Memory B cell (primary cell): Measurements from ENCODE around the gene KLHL42.

ENCODE experiments used
- ATAC-seq: fragments of 150-1000 bp; cut with Tn5 transposase; 2 replicates; pipeline ENCODE4 v1.10.0; 2021; ENCODE audit warnings: low read depth, mild to moderate bottlenecking, moderate library complexity
- DNase-seq, 2 donors: peaks; one replicate each; pipeline ENCODE4 v3.0.0; 2022; ENCODE audit warnings: low spot score in 2 of 2
- H3K27ac Mint-ChIP-seq: one replicate; pipeline ENCODE4 v1.8.0; 2022; ENCODE audit warnings: mild to moderate bottlenecking, moderate library complexity, mixed read lengths
- H3K27me3 Mint-ChIP-seq: one replicate; pipeline ENCODE4 v1.8.0; 2022; ENCODE audit warnings: mixed read lengths
- H3K36me3 Mint-ChIP-seq: one replicate; pipeline ENCODE4 v1.8.0; 2022; ENCODE audit warnings: mild to moderate bottlenecking, mixed read lengths
- H3K4me1 Mint-ChIP-seq: one replicate; pipeline ENCODE4 v1.8.0; 2022; ENCODE audit warnings: mixed read lengths
- H3K4me3 Mint-ChIP-seq: one replicate; pipeline ENCODE4 v1.8.0; 2022; ENCODE audit warnings: mild to moderate bottlenecking, moderate library complexity, mixed read lengths
- H3K9me3 Mint-ChIP-seq: one replicate; pipeline ENCODE4 v1.8.0; 2022; ENCODE audit warnings: mixed read lengths

Gene KLHL42

DNA sequence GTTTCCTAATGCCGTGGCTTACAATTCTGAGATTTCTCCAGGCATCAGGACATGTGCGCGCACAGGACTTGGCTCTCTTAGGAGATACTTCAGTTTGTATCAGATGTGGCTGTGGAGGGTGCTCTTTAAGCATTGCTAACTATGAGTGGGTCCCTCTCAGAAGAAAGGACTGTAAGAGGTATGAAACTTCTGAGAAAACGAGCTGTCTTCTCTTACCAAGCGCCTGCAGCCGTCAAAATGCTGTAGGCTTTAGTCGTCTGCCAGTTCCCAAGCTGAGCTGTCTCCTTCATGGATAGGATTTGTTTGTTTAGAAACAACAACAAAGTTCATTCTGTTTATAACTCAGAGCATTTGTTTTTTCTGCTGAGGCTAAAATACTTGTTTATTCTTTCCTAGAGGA lies 16.1 kb downstream of the KLHL42 start:
- H3K27me3 Mint-ChIP-seq: no peaks in the 10 kb centered on the region
- no peak overlapping the region for H3K4me3 Mint-ChIP-seq
- DNase-seq (no peak), ATAC-seq (no peak)
- H3K9me3 Mint-ChIP-seq: no peaks in the 10 kb centered on the region
- H3K27ac Mint-ChIP-seq: no peak overlapping the region
- no peaks in the 10 kb centered on the region for H3K4me1 Mint-ChIP-seq
- peaks cover 39% of the 10 kb centered on the region for H3K36me3 Mint-ChIP-seq

- H3K9me3 Mint-ChIP-seq: no peaks in the 10 kb centered on the region
- ATAC-seq: no peak
- H3K27me3 Mint-ChIP-seq: no peaks in the 10 kb centered on the region
Observed at GRCh38 chr12:27797301-27798025, 17.4 kb downstream of the KLHL42 start.

DNA sequence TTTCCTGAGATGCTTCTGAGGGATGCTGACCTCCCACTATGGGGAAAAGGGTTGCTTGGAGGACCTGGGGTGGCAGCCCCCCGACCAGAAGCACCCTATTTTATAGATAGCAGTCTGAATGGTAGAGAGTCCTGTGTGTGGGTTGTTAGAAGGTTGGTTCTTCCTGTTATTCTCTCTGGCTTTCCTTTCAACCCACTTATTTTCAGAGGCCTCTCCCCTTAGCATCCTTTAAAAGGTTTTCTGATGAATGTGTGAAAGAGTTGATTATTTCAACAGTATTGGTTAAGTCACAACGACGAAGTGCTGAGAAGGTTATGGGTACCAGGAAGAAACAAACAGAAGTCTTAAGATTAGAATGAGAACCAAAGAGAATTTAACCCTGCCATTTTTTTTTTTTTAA lies 20.8 kb downstream of the KLHL42 start:
- Mint-ChIP-seq H3K36me3 (peaks cover 19% of the 10 kb centered on the region), H3K27ac (no peak overlapping the region), H3K9me3 (no peaks in the 10 kb centered on the region), H3K4me3 (no peak overlapping the region), H3K4me1 (peaks cover 2% of the 10 kb centered on the region), H3K27me3 (peaks cover under 1% of the 10 kb centered on the region)
- no peak for ATAC-seq
- DNase-seq: no peak

More at GRCh38 chr12:27797301-27798025, 17.4 kb downstream of the KLHL42 start:
- Mint-ChIP-seq H3K27ac (no peak overlapping the region), H3K36me3 (peaks cover 27% of the 10 kb centered on the region), H3K4me3 (no peak overlapping the region), H3K4me1 (no peaks in the 10 kb centered on the region)
- no peak for DNase-seq

- Mint-ChIP-seq H3K27me3 (peaks cover 5% of the 10 kb centered on the region), H3K4me3 (no peak overlapping the region), H3K27ac (no peak overlapping the region), H3K36me3 (peaks cover 14% of the 10 kb centered on the region), H3K4me1 (peaks cover 2% of the 10 kb centered on the region), H3K9me3 (no peaks in the 10 kb centered on the region)
- ATAC-seq (no peak), DNase-seq (no peak)
Observed at GRCh38 chr12:27801630-27802029, 21.6 kb downstream of the KLHL42 start.

- Mint-ChIP-seq H3K27me3 (peaks cover 5% of the 10 kb centered on the region), H3K36me3 (peaks cover 7% of the 10 kb centered on the region), H3K27ac (no peak overlapping the region), H3K9me3 (no peaks in the 10 kb centered on the region), H3K4me1 (peaks cover 2% of the 10 kb centered on the region), H3K4me3 (no peak overlapping the region)
- DNase-seq: no peak
- no peak for ATAC-seq
Observed at GRCh38 chr12:27802511-27802910, 22.5 kb downstream of the KLHL42 start.

DNA sequence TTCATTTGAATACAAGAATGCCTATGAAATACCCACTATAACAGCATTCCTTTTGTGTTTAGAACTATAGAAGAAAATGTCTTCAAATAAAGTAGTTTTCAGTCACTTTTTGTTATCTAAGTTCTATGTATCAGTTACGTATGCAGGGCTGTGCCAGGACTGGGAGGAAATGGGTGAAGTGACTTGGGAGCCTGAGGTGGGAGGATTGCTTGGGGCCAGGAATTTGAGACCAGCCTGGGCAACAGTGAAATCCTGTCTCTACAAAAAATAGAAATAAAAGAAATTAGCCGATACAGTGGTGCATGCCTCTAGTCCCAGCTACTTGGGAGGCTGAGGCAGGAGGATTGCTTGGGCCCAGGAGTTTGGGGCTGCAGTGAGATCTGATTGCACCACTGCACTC lies 22.9 kb downstream of the KLHL42 start:
- Mint-ChIP-seq H3K27ac (no peak overlapping the region), H3K9me3 (no peaks in the 10 kb centered on the region), H3K4me3 (no peak overlapping the region), H3K4me1 (peaks cover 2% of the 10 kb centered on the region), H3K36me3 (peaks cover 3% of the 10 kb centered on the region), H3K27me3 (peaks cover 7% of the 10 kb centered on the region)
- no peak for DNase-seq
- ATAC-seq: no peak

DNA sequence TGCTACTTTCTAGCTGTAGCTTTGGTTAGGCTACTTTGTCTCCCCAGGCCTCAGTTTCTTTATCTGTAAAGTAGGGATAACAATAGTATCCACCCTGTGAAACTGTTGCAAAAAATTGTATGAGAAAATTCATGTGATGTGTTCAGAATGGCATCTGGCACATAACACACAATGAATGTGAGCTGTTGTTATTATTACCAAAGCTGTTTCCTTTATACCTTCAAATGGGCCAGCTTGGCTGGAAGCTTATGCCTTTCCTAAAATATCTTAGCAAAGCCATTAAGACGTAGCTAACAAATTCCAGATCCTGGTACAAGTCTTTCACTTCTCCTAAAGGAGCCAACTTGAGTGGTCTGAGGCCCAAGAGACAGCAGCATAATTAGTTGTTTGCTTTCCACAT lies 25.2 kb downstream of the KLHL42 start:
- Mint-ChIP-seq H3K4me3 (no peak overlapping the region), H3K9me3 (no peaks in the 10 kb centered on the region), H3K27me3 (peaks cover 7% of the 10 kb centered on the region), H3K27ac (no peak overlapping the region), H3K4me1 (peaks cover 2% of the 10 kb centered on the region), H3K36me3 (no peaks in the 10 kb centered on the region)
- ATAC-seq (no peak), DNase-seq (no peak)

GRCh38 chr12:27806259-27806658 lies 26.2 kb downstream of the KLHL42 start:
- ATAC-seq: no peak
- H3K4me3 Mint-ChIP-seq: no peak overlapping the region
- no peaks in the 10 kb centered on the region for H3K9me3 Mint-ChIP-seq
- no peaks in the 10 kb centered on the region for H3K36me3 Mint-ChIP-seq
- H3K4me1 Mint-ChIP-seq: peaks cover 2% of the 10 kb centered on the region
- DNase-seq: no peak
- H3K27ac Mint-ChIP-seq: no peak overlapping the region
- peaks cover 10% of the 10 kb centered on the region for H3K27me3 Mint-ChIP-seq

DNA sequence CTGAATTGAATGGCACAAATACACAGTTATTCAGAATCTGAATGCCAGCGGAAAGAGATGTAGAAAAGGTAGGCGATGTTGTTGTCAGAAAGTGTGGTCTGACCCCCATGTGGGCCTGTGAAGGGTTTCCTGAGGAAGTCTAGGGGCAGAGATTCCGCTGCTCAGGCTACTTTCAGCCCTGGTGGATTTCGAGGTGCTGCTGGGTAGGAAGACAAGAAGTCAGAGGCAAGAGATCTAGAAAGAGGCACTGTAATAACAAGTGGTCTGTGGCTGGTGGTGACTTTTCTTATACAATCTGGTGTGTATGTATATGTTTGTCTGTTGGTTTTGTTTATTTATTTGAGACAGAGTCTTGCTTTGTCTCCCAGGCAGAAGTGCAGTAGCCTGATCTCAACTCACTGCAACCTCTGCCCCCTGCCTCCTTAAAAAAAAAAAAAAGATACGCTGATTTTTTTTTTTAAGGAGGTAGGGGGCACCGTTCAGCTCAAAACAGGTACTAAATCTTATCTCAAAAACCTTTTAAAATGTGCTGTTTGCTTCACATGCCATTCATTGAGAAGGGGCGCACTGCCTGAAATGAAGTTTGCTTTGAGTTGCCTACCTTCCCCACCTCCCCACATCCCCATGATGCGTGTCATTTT lies 27.1 kb downstream of the KLHL42 start:
- Mint-ChIP-seq H3K4me3 (no peak overlapping the region), H3K27ac (no peak overlapping the region)
- ATAC-seq: no peak

GRCh38 chr12:27808841-27809240 lies 28.8 kb downstream of the KLHL42 start:
- ATAC-seq (no peak), DNase-seq (no peak)
- no peak overlapping the region for H3K27ac Mint-ChIP-seq
- H3K27me3 Mint-ChIP-seq: peaks cover 11% of the 10 kb centered on the region
- no peaks in the 10 kb centered on the region for H3K36me3 Mint-ChIP-seq
- H3K4me3 Mint-ChIP-seq: no peak overlapping the region
- no peaks in the 10 kb centered on the region for H3K9me3 Mint-ChIP-seq
- peaks cover 2% of the 10 kb centered on the region for H3K4me1 Mint-ChIP-seq

More for the DNA sequence above, 27.1 kb downstream of the KLHL42 start:
- Mint-ChIP-seq H3K4me1 (peaks cover 2% of the 10 kb centered on the region), H3K27me3 (peaks cover 11% of the 10 kb centered on the region), H3K9me3 (no peaks in the 10 kb centered on the region), H3K36me3 (no peaks in the 10 kb centered on the region)
- no peak for DNase-seq

- no peaks in the 10 kb centered on the region for H3K36me3 Mint-ChIP-seq
- H3K27me3 Mint-ChIP-seq: peaks cover 11% of the 10 kb centered on the region
- no peaks in the 10 kb centered on the region for H3K9me3 Mint-ChIP-seq
- no peak overlapping the region for H3K27ac Mint-ChIP-seq
- ATAC-seq (no peak), DNase-seq (no peak)
- H3K4me3 Mint-ChIP-seq: no peak overlapping the region
- H3K4me1 Mint-ChIP-seq: no peaks in the 10 kb centered on the region
Observed at GRCh38 chr12:27810756-27811155, 30.7 kb downstream of the KLHL42 start.

DNA sequence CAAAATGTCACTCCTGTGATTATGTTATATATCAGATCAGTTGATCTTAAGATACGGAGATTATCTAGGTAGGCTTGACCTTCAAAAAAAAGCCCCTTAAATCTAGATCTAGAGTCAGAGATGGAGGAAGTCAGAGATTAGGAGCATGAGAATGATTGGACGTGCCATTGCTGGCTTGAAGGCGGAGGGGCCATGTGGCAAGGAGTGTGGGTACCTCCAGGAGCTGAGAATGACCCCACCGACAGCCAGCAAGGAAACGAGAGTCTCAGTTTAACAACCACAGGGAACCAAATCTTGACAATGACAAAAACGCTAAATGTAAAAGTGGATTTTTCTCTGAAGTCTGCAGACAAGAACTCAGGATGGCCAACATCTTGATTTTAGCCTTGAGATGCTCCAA lies 32.5 kb downstream of the KLHL42 start:
- DNase-seq (no peak), ATAC-seq (no peak)
- peaks cover 10% of the 10 kb centered on the region for H3K27me3 Mint-ChIP-seq
- no peaks in the 10 kb centered on the region for H3K4me1 Mint-ChIP-seq
- H3K27ac Mint-ChIP-seq: no peak overlapping the region
- H3K36me3 Mint-ChIP-seq: no peaks in the 10 kb centered on the region
- no peaks in the 10 kb centered on the region for H3K9me3 Mint-ChIP-seq
- H3K4me3 Mint-ChIP-seq: no peak overlapping the region

- ATAC-seq (no peak), DNase-seq (no peak)
- no peaks in the 10 kb centered on the region for H3K4me1 Mint-ChIP-seq
- H3K9me3 Mint-ChIP-seq: no peaks in the 10 kb centered on the region
- H3K4me3 Mint-ChIP-seq: no peak overlapping the region
- no peaks in the 10 kb centered on the region for H3K36me3 Mint-ChIP-seq
- peaks cover 8% of the 10 kb centered on the region for H3K27me3 Mint-ChIP-seq
- H3K27ac Mint-ChIP-seq: no peak overlapping the region
Observed at GRCh38 chr12:27814411-27814810, 34.4 kb downstream of the KLHL42 start.

- no peaks in the 10 kb centered on the region for H3K9me3 Mint-ChIP-seq
- no peak for ATAC-seq
- H3K36me3 Mint-ChIP-seq: no peaks in the 10 kb centered on the region
- DNase-seq: no peak
- no peaks in the 10 kb centered on the region for H3K4me1 Mint-ChIP-seq
- no peak overlapping the region for H3K27ac Mint-ChIP-seq
- peaks cover 8% of the 10 kb centered on the region for H3K27me3 Mint-ChIP-seq
- H3K4me3 Mint-ChIP-seq: no peak overlapping the region
Observed at GRCh38 chr12:27814851-27815591, 35.0 kb downstream of the KLHL42 start.
